ENCODE results near the gene WDR47. TPM values are rescaled to one million over a fixed set of nuclear protein-coding genes. Genes with fewer than 3 reads are reported as not detected.
"Not testable (repeated sequence)": the region's sequence is repeated elsewhere in the genome, so short reads cannot be mapped to it uniquely, and the experiment has no call there.

The WDR47 gene
- total and polyA plus RNA-seq, 4 donors: 1.2 to 4.1 (median 2.5) TPM

DNA sequence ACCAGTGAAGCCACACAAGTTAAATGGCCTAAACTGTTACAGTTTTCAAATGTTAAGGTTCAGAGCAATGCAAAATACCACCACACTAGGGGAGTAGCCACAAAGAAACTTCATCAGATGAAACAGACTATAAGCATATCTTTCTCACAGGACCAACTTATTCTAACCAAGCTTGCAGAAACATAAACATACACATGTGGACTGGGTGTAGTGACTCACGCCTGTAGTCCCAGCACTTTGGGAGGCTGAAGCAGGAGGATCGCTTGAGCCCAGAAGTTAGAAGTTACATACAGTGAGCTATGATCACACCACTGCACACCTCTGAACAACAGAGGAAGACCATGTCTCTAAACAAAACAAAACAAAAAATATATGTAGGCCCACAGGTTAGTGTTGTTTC, 17.3 kb downstream of the WDR47 start:
- Histone ChIP-seq H3K9ac (ENCODE audit: low read depth in 1 of 2, low read length in 2 of 2) (no peak overlapping the region), H3K4me3 (ENCODE audit: low read depth in 1 of 3, low read length in 3 of 3) (no peak overlapping the region), H3K4me1 (ENCODE audit: control insufficient read depth in 4 of 4, insufficient read depth in 4 of 4, low read length in 3 of 4) (no peaks in the 10 kb centered on the region), H3K27ac (ENCODE audit: low read depth in 1 of 2, low read length in 2 of 2) (no peak overlapping the region), H3K27me3 (ENCODE audit: control insufficient read depth in 4 of 4, insufficient read depth in 4 of 4, low read length in 3 of 4) (no peaks in the 10 kb centered on the region), H3K9me3 (ENCODE audit: control insufficient read depth in 4 of 4, low read length in 3 of 4) (no peaks in the 10 kb centered on the region), H3K36me3 (ENCODE audit: control insufficient read depth in 4 of 4, insufficient read depth in 3 of 4, low read depth in 1 of 4, low read length in 3 of 4) (no peaks in the 10 kb centered on the region)
- DNase-seq (ENCODE audit: low spot score): no peak
- WGBS: 98% methylated on average over 2 of the region's 2 CpGs
- TF ChIP-seq TAF1 (conservative IDR thresholded peaks at IDR 0.05) (no peak), FOXA2 (IDR thresholded peaks at IDR 0.05) (no peak), YY1 (IDR thresholded peaks at IDR 0.05) (no peak), RAD21 (IDR thresholded peaks at IDR 0.05) (no peak)
- TF ChIP-seq, protein P1, sequence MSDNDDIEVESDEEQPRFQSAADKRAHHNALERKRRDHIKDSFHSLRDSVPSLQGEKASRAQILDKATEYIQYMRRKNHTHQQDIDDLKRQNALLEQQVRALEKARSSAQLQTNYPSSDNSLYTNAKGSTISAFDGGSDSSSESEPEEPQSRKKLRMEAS (IDR thresholded peaks at IDR 0.05): no peak
- TF ChIP-seq, protein P2, sequence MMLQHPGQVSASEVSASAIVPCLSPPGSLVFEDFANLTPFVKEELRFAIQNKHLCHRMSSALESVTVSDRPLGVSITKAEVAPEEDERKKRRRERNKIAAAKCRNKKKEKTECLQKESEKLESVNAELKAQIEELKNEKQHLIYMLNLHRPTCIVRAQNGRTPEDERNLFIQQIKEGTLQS (IDR thresholded peaks at IDR 0.05): no peak
- TF ChIP-seq, protein P3, sequence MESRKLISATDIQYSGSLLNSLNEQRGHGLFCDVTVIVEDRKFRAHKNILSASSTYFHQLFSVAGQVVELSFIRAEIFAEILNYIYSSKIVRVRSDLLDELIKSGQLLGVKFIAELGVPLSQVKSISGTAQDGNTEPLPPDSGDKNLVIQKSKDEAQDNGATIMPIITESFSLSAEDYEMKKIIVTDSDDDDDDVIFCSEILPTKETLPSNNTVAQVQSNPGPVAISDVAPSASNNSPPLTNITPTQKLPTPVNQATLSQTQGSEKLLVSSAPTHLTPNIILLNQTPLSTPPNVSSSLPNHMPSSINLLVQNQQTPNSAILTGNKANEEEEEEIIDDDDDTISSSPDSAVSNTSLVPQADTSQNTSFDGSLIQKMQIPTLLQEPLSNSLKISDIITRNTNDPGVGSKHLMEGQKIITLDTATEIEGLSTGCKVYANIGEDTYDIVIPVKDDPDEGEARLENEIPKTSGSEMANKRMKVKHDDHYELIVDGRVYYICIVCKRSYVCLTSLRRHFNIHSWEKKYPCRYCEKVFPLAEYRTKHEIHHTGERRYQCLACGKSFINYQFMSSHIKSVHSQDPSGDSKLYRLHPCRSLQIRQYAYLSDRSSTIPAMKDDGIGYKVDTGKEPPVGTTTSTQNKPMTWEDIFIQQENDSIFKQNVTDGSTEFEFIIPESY (IDR thresholded peaks at IDR 0.05): no peak

DNA sequence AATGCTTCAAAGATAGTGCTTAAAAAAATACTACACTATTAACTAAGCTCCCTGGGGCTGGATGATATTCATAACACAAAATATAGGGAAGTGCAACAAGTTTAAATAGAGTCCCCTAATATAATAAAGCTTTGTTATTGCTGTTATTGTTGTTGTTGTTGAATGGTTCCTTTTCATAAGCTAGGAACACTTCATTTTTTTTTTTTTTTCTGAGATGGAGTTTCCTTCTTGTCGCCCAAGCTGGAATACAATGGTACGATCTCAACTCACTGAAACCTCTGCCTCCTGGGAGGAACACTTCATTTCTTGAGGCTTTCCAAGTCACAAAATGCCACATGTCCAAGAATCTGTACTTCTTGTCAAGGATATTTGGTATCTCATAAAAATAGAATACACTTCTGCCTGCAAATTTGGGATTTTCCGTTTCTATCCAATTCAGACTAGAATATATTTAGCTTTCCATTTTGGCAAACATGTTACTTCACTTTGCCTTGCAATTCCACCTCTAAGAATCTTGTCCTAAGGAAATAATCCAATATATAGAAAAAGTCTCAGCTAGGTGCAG, 21.1 kb downstream of the WDR47 start:
- Histone ChIP-seq H3K4me1 (ENCODE audit: control insufficient read depth in 4 of 4, insufficient read depth in 4 of 4, low read length in 3 of 4) (no peaks in the 10 kb centered on the region), H3K9me3 (ENCODE audit: control insufficient read depth in 4 of 4, low read length in 3 of 4) (no peaks in the 10 kb centered on the region), H3K36me3 (ENCODE audit: control insufficient read depth in 4 of 4, insufficient read depth in 3 of 4, low read depth in 1 of 4, low read length in 3 of 4) (peaks cover 0 to 6% (median 4%) of the 10 kb centered on the region in 4 donors), H3K9ac (ENCODE audit: low read depth in 1 of 2, low read length in 2 of 2) (no peak overlapping the region), H3K4me3 (ENCODE audit: low read depth in 1 of 3, low read length in 3 of 3) (no peak overlapping the region), H3K27ac (ENCODE audit: low read depth in 1 of 2, low read length in 2 of 2) (no peak overlapping the region), H3K27me3 (ENCODE audit: control insufficient read depth in 4 of 4, insufficient read depth in 4 of 4, low read length in 3 of 4) (no peaks in the 10 kb centered on the region)
- TF ChIP-seq TAF1 (conservative IDR thresholded peaks at IDR 0.05) (no peak), NR2F2 (IDR thresholded peaks at IDR 0.05) (no peak), GABPA (IDR thresholded peaks at IDR 0.05 in 1 of 2, conservative IDR thresholded peaks at IDR 0.05 in 1 of 2) (no peak), REST (IDR thresholded peaks at IDR 0.05) (no peak), FOXA1 (IDR thresholded peaks at IDR 0.05) (no peak), SP1 (IDR thresholded peaks at IDR 0.05) (no peak), YY1 (IDR thresholded peaks at IDR 0.05) (no peak), RAD21 (IDR thresholded peaks at IDR 0.05) (no peak), RXRA (IDR thresholded peaks at IDR 0.05) (no peak), HNF4A (conservative IDR thresholded peaks at IDR 0.05) (no peak), JUND (IDR thresholded peaks at IDR 0.05) (no peak), FOXA2 (IDR thresholded peaks at IDR 0.05) (no peak)
- TF ChIP-seq, protein P4, sequence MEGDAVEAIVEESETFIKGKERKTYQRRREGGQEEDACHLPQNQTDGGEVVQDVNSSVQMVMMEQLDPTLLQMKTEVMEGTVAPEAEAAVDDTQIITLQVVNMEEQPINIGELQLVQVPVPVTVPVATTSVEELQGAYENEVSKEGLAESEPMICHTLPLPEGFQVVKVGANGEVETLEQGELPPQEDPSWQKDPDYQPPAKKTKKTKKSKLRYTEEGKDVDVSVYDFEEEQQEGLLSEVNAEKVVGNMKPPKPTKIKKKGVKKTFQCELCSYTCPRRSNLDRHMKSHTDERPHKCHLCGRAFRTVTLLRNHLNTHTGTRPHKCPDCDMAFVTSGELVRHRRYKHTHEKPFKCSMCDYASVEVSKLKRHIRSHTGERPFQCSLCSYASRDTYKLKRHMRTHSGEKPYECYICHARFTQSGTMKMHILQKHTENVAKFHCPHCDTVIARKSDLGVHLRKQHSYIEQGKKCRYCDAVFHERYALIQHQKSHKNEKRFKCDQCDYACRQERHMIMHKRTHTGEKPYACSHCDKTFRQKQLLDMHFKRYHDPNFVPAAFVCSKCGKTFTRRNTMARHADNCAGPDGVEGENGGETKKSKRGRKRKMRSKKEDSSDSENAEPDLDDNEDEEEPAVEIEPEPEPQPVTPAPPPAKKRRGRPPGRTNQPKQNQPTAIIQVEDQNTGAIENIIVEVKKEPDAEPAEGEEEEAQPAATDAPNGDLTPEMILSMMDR (IDR thresholded peaks at IDR 0.05; ENCODE audit: low read depth, low read length, missing input control): no peak
- TF ChIP-seq, protein P3 (IDR thresholded peaks at IDR 0.05): no peak
- DNase-seq (ENCODE audit: low spot score): no peak
- 95% methylated on average over 3 of the region's 3 CpGs for WGBS

GRCh38 chr1:109017719-109018118, 24.2 kb downstream of the WDR47 start:
- H3K27ac ChIP-seq (ENCODE audit: low read depth in 1 of 2, low read length in 2 of 2); DNase-seq (ENCODE audit: low spot score); H3K4me1 ChIP-seq (ENCODE audit: control insufficient read depth in 4 of 4, insufficient read depth in 4 of 4, low read length in 3 of 4); H3K36me3 ChIP-seq (ENCODE audit: control insufficient read depth in 4 of 4, insufficient read depth in 3 of 4, low read depth in 1 of 4, low read length in 3 of 4); H3K4me3 ChIP-seq (ENCODE audit: low read depth in 1 of 3, low read length in 3 of 3); H3K9ac ChIP-seq (ENCODE audit: low read depth in 1 of 2, low read length in 2 of 2); H3K27me3 ChIP-seq (ENCODE audit: control insufficient read depth in 4 of 4, insufficient read depth in 4 of 4, low read length in 3 of 4); H3K9me3 ChIP-seq (ENCODE audit: control insufficient read depth in 4 of 4, low read length in 3 of 4): not testable (repeated sequence)
- 97% methylated on average over 6 of the region's 6 CpGs for WGBS
